Urothelium cell line (cell line): Measurements from ENCODE around the gene TOP2B.

Experiments
- DNase-seq: peaks from one replicate; pipeline ENCODE4 v3.0.0; 2011; ENCODE audit warnings: low spot score, mixed read lengths
- FAIRE-seq: peaks from 2 replicates; lab custom pipeline; 2011; peaks lifted over from hg19 to GRCh38; lab: Jason Lieb, UNC

Gene TOP2B

GRCh38 chr3:25585361-25586166 is 79.1 kb downstream of the TOP2B start:
- no peak for DNase-seq
- no peak for FAIRE-seq

GRCh38 chr3:25584011-25584789 is 80.5 kb downstream of the TOP2B start:
- DNase-seq (no peak), FAIRE-seq (no peak)

- DNase-seq (no peak), FAIRE-seq (no peak)
These were observed 81.4 kb downstream of the TOP2B start for GRCh38 chr3:25583343-25583742.

GRCh38 chr3:25582242-25582641 is 82.5 kb downstream of the TOP2B start:
- no peak for FAIRE-seq

GRCh38 chr3:25581823-25582222 is 82.9 kb downstream of the TOP2B start:
- no peak for FAIRE-seq

More at GRCh38 chr3:25582242-25582641, 82.5 kb downstream of the TOP2B start:
- DNase-seq: peak; percentile 39

GRCh38 chr3:25581335-25581734 is 83.4 kb downstream of the TOP2B start:
- FAIRE-seq (no peak), DNase-seq (no peak)

More at GRCh38 chr3:25581823-25582222, 82.9 kb downstream of the TOP2B start:
- DNase-seq: no peak

GRCh38 chr3:25580534-25580933 is 84.2 kb downstream of the TOP2B start:
- DNase-seq (no peak), FAIRE-seq (no peak)

- FAIRE-seq: no peak
- no peak for DNase-seq
These were observed 86.6 kb downstream of the TOP2B start for GRCh38 chr3:25578059-25578458.

GRCh38 chr3:25576831-25577454 is 87.8 kb downstream of the TOP2B start:
- FAIRE-seq: no peak
- no peak for DNase-seq

- FAIRE-seq: no peak
- no peak for DNase-seq
These were observed 88.6 kb downstream of the TOP2B start for GRCh38 chr3:25576146-25576545.

- DNase-seq (no peak), FAIRE-seq (no peak)
These were observed 89.7 kb downstream of the TOP2B start for GRCh38 chr3:25575001-25575400.

GRCh38 chr3:25574172-25574765 is 90.4 kb downstream of the TOP2B start:
- DNase-seq (no peak), FAIRE-seq (no peak)

- DNase-seq: peak; percentile 35
- no peak for FAIRE-seq
These were observed 91.1 kb downstream of the TOP2B start for GRCh38 chr3:25573386-25574171.

- FAIRE-seq (no peak), DNase-seq (peak; percentile 42)
These were observed 91.8 kb downstream of the TOP2B start for GRCh38 chr3:25572919-25573385.

- FAIRE-seq (no peak), DNase-seq (no peak)
These were observed 92.4 kb downstream of the TOP2B start for GRCh38 chr3:25572336-25572735.

- FAIRE-seq: no peak
These were observed 93.4 kb downstream of the TOP2B start for GRCh38 chr3:25571285-25571684.

GRCh38 chr3:25568525-25569078 is 96.1 kb downstream of the TOP2B start:
- FAIRE-seq (no peak), DNase-seq (no peak)

More at GRCh38 chr3:25571285-25571684, 93.4 kb downstream of the TOP2B start:
- no peak for DNase-seq

- FAIRE-seq (no peak), DNase-seq (no peak)
These were observed 96.7 kb downstream of the TOP2B start for GRCh38 chr3:25567806-25568524.

GRCh38 chr3:25567388-25567787 is 97.3 kb downstream of the TOP2B start:
- FAIRE-seq (no peak), DNase-seq (no peak)
